HK-2 (cell line): ENCODE data around the gene GCHFR.
A peak's percentile ranks its signal among the peaks of the same experiment; 100 is the strongest.

Experiments used
- DNase-seq: peaks from one replicate; pipeline ENCODE4 v3.0.0-alpha.2; 2018; ENCODE audit not compliant: unreplicated experiment

GCHFR gene

DNA sequence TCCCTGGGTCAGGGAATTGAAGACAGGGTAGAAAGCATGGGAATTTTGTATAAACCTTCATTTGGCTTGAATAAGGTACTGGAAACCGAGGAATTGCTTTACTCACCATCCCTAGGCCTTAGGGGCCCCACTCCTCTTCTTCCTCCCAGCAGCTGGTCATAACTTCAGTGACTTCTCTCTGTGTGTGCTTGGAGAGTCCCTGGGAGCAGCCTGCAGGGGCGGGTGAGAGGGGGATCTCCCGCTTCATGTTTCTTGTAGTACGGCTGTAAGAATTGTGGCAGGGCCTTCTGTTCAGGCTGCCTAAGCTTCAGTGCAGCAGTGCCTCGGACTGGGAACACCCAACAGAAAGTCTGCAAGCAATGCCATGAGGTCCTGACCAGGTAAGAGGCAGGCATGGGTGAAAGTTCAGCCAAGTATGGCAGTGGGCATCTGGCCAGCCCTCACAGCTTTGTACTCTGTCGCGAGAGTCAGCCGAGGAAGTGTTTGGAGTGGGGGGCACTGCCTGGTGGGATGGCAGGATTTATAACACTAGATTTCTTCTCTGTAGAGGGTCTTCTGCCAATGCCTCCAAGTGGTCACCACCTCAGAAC is 45.1 kb downstream of the GCHFR start:
- no peak for DNase-seq

DNA sequence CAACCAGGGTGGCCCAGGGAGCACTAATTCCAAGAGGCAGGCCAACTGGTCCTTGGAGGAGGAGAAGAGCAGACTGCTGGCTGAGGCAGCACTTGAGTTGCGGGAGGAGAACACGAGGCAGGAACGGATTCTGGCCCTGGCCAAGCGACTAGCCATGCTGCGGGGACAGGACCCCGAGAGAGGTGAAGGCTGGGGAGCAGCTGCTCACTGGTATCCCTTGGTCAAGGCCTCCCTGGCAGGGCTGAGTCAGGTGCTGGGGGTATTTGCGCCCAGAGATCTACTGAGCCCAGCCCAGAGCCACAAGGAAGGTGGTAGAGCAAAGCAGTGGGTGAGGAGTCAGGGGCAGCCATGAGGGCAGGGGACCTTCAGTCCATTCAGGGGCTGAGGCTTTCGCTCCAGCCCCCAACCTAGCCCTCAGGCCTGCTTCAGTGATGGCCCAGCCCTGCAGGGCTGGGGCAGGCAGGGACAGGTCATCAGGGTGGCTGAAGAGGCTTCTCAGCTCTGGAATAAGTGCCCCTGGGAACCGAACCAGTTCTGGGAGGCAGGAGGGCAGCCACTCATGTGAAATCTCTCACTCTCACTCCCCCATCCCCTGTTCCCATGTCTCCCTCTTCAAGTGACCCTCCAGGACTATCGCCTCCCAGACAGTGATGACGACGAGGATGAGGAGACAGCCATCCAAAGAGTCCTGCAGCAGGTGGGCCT is 49.0 kb downstream of the GCHFR start:
- DNase-seq: no peak

DNA sequence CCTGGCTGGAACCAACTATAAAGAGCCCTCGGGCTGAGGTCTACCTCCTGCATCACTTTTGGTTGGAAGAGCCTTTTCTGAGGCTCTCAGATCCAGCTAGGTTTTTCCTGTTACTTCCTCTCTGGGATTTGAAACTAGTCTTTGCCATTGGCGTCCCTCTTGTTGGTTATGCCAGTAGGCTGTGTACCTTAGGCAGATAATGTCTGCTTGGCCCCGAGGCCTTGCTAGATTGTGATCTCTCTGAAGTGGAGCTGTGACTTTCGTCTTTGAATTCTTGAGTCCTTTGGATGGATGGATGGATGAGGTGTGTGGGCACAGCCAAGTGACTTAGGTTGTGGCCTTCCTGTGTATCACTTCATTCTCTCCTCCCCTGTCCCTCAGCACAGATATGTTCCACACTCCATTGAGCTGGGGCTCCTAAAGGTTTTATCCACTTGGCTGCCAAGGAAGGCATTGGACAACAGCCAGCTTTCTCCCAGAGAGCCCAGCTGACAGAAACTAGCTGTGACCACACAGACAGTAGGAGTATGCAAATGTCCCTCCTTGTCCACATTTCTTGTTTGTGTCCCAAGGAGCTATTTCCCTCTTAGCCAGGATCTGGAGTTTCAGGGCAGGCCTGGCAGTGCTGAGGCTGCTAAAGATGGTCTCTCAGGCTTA is 51.3 kb downstream of the GCHFR start:
- DNase-seq: peak; percentile 7
